ENCODE results near the gene CALCB.

The CALCB gene

DNA sequence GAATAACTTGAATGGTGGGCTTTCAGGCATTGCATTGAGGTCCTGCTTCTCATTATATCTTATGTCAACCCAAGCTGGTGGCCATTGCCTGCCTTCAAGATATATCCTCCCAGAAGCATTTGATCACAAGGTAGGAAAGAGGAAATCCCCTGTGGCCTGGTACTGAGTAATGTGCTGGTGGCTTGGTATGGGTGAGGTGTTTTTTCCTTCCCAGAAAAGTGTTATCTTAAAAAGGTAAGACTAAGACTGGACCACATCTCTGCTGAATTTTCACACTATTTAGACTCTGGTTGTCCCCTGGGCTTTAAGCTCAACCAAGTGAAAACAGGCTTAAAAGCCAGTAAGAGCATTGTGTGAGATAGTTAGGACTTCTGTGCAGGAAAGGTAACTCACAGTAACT lies 45.0 kb downstream of the CALCB start:
- no peak for DNase-seq

DNA sequence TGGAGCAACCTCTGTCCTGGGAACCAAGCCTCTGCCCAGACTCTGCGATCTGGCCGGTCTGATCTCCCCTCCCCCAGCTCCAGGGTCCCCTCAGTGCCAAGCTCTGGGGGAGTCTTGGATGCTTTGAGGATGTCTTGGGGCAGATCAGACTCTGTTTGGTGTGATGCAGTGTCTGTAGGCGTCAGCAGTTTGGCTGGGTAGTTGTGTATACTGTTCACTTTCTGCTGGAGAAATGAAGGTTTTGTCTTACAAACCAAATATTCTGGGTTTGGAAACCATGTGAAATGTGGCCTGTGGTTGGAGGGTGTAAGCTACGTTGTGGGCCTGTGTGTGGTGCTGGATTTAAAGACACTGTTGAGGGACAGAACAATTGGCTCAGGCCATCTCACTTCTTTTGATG lies 46.0 kb downstream of the CALCB start:
- DNase-seq, result no peak

GRCh38 chr11:15119826-15120225 lies 46.4 kb downstream of the CALCB start:
- peak; percentile 23 for DNase-seq

DNA sequence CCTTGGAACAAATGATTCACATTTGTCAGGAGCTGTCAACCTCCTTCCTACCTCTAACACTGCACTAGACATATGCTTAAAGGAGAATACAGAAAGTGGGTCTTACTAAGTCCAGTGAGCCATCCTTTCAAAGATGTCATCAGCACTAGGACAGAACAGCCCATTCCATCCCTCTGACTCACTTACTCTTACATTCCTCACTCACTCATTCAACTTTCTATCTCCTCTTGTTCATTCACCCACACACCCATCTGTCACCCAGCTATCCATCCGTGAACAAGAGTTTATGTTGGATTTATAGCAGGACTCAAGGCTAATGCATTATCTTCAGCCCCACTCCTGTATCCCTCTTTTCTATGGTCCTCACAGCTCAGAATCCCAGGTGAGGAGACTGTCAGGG lies 50.5 kb downstream of the CALCB start:
- DNase-seq, result peak; percentile 95

GRCh38 chr11:15124528-15124927 lies 51.1 kb downstream of the CALCB start:
- no peak for DNase-seq

DNA sequence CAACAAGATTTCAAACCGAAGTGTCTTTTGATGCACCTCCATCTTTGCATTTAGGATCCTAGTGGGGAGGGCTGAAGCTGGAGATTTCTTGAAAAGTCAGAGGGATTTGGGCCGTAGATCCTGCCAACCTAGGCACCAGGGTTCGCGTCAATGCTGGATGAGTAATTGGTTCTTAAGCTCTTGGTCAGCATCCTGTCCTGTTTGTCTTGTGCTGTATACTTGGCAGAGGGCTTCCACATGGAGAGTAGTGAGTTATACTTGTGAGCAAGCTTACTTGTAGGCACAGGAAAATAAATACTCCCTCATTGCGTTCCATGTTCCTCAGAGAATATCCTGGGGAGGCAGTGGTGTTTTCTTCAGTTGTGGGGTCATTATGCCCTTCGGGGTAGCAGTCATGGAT lies 53.9 kb downstream of the CALCB start:
- peak; percentile 83 for DNase-seq

All from fibroblast of skin of back (primary cell).